HG03159 (cell line): ENCODE results near the gene SPEG.

Experiments used
- ATAC-seq: cut with Tn5 transposase; IDR thresholded peaks from one replicate; pipeline ENCODE4 v1.9.1; 2021; ENCODE audit warnings: mild to moderate bottlenecking, moderate library complexity; ENCODE audit not compliant: unreplicated experiment

Gene SPEG

DNA sequence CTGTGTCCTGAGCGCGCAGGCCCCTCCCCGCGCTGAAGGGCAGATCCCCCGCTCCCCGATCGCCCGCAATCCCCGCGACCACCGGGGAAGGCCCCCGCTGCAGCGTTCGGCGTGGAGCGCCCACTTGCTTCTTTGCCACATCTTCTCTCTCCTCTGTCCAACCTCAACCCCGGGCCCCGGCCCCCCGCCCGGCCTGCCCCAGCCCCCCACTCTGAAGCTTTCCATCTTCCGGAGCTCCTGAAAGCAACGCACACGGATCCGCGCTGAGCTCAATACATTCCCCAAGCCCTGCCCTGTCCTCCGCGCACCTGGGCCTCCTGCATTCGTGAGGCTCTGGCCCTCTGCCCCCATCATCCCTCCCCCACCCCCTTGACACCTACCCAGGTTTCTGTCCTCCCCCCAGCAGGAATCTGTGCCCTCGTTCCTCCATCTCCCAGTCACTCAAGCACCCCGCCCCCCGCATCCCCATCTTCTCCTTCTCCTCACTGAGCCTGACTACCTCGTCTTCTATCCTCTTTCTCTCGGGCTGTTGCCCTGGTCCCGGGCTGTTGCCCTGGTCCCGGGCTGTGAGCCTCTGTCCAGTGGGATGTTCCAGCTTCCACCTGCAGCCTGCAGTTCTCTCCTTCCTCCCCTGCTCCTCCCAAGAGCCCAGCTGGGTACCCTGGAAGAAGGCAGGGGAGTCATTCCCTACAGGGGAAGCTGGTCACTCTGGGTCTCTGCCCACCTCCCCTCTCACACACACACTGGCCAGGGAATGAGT is 7.8 kb downstream of the SPEG start:
- ATAC-seq, result no peak

DNA sequence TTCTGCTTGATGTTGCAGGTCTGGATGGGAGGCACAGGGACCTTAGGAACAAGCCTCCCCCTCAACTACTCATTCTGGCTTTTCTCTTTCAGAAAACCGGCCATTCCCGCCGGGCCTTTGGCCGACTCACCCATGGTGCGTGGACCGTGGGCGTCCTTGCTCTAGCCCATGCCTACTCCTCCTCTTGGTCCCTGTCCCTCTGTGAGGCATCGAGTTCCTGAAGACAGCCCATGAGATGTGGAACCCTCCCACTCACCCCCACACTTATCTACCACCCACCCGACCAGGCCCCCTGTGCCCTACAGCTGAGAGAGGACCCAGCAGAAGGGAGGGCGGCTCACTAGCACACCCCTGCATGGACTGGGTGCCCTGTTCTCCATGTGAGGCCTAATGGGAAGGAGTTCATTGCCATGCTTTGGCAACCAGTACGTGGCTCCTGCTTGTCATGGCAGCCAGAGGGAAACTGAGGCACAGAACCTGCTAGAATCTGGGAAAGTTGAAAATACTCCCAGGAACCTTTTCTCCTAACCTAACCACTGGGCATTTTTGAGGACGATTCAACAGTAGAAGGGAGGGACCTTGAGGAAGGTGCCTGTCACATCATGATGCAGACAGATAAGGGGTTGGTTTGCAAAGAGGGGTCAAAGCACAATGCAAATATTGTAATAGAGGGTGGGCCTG is 8.5 kb downstream of the SPEG start:
- ATAC-seq, result no peak

DNA sequence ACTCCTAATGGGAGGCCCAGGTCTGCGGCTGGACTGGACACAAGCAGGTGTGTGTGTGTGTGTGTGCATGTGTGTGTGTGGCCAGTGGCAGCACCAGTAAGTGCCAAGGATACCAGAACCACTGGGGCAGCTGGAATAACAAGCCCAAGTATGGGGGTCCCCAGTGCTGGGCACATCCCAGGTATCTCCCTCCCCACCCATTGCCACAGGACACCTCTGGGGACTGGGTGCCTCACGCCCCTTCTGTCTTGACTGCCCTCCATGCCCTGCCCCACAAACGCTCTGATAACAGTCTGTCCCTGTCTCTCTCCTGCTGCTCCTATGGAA is 9.0 kb downstream of the SPEG start:
- no peak for ATAC-seq

DNA sequence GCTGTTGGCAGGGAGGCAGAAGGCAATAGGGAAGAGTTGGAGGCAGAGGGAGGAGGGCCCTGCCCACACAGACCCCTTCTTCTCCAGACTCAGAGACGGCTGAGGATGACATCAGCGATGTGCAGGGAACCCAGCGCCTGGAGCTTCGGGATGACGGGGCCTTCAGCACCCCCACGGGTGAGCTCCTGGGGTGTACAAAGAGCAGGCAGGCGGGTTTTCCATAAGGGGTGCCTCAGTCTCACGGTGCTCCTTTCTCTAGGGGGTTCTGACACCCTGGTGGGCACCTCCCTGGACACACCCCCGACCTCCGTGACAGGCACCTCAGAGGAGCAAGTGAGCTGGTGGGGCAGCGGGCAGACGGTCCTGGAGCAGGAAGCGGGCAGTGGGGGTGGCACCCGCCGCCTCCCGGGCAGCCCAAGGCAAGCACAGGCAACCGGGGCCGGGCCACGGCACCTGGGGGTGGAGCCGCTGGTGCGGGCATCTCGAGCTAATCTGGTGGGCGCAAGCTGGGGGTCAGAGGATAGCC is 10.0 kb downstream of the SPEG start:
- ATAC-seq, result no peak

DNA sequence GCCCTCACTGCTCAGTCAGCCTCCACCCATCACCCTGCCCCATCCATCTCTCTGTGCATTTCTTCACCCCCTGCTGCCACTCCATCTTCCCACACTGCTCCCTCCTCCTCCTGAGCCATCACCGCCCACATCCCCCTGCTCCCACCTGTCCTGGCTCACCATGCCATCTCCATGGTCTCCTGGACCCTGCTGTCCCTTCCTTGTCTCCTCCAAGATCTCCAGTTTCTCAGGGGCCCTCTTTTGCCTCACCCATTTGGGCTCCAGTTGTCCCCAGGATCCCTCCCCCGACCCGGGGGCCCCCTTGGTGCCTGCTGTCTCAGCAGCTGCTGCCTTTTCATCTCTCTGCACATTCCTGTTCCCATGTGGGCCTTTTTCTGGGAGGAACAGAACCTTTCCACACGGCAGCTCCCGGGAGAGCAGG is 10.6 kb downstream of the SPEG start:
- ATAC-seq, result no peak

DNA sequence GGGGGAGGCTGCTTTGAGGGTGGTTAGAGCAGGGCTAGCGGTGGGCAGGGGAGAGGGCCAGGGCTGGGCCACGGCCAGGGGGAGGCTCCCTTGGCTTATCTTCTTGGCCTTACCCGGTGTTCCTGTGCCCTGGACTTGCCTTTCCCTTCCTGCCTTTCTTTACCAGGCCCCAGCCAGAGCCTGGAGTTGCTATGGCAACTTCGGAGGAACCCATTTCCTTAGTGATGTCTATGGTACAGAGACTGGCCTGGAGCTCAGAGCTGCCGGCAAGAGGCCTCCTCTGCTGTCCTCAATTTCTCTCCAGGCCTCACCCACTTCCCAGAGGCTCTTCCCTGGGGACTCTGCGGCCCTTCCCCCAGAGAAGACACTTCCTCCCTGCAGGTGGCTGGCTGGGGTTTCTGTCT is 11.5 kb downstream of the SPEG start:
- no peak for ATAC-seq

DNA sequence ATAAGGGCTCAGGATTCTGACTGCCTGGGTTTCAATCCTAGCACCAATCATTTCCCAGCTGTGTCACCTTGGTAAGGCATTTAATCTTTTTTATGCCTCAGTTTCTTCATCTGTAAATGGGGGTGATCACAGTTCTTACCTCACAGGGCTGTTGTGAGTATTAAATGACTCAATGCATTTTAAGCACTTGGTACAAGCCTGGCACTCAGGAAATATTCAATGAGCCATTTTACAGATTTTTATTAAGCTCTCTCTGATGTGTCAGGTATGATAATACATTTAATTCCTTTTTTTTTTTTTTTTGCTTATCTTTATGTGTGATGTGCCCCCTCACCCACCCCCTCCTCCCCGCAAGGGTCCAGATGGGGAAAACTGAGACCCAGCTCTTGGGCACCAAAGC is 12.0 kb downstream of the SPEG start:
- ATAC-seq, result no peak

DNA sequence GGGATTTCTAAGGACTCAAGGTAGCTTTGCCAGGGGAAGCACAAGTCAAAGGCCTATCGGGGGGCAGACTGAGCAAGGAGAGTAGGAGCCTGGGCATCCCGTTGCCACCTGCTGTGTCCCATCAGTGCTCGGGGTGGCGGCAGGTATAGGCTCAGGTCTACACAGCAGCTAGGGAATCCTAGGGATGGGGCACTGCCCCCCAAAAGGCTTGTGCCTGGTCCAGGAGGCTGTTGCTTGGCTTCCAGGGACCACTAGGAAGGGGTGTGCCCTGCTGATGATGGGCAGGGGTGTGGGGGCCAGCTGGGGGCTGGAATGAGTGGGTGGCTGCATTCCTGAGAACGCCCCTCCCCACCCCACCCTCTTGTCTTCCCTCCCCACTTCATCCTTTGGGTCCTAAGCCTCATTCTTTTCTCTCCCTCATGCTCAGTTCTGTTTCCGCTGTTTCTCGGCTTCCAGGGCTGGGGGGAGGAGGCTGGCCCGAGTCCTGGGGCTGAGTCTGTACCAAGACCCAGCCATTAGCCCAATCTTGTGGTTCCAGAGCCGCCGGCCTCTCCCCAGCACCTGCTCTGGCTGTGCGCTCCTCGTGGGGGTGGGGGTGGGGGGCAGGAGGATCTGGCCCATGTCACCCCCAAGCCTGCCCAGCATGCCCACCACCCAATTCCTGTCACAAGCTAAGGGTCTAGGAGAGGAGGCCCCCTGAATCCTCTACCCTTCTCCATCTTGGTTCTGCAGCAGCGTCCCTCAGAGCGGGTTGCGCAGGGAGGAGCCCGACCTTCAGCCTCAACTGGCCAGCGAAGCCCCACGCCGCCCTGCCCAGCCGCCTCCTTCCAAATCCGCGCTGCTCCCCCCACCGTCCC is 12.8 kb downstream of the SPEG start:
- no peak for ATAC-seq

DNA sequence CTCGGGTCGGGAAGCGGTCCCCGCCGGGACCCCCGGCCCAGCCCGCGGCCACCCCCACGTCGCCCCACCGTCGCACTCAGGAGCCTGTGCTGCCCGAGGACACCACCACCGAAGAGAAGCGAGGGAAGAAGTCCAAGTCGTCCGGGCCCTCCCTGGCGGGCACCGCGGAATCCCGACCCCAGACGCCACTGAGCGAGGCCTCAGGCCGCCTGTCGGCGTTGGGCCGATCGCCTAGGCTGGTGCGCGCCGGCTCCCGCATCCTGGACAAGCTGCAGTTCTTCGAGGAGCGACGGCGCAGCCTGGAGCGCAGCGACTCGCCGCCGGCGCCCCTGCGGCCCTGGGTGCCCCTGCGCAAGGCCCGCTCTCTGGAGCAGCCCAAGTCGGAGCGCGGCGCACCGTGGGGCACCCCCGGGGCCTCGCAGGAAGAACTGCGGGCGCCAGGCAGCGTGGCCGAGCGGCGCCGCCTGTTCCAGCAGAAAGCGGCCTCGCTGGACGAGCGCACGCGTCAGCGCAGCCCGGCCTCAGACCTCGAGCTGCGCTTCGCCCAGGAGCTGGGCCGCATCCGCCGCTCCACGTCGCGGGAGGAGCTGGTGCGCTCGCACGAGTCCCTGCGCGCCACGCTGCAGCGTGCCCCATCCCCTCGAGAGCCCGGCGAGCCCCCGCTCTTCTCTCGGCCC is 13.6 kb downstream of the SPEG start:
- ATAC-seq, result no peak

DNA sequence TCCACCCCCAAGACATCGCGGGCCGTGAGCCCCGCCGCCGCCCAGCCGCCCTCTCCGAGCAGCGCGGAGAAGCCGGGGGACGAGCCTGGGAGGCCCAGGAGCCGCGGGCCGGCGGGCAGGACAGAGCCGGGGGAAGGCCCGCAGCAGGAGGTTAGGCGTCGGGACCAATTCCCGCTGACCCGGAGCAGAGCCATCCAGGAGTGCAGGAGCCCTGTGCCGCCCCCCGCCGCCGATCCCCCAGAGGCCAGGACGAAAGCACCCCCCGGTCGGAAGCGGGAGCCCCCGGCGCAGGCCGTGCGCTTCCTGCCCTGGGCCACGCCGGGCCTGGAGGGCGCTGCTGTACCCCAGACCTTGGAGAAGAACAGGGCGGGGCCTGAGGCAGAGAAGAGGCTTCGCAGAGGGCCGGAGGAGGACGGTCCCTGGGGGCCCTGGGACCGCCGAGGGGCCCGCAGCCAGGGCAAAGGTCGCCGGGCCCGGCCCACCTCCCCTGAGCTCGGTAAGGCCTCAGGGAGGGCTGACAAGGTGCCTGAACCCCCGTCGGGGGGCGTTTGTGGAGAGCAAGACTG is 14.2 kb downstream of the SPEG start:
- no peak for ATAC-seq

DNA sequence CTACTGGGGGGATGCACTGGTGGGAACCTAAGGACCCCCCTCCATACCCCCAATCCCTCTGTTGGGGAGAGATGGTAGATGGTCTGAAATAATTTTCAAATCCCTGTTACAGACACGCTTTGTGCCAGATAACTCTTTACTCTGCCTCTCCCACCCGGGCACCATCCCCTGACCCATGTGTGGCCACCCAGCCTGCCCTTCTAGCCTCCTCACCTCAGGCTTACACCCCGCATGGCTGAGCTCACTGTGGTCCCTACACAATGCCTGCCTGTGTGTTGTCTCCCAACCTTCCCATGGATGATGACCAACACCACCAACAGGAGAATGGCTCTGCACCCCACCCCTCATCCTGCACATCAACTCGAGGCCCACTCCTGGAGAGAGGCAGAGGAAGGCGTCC is 15.0 kb downstream of the SPEG start:
- no peak for ATAC-seq

DNA sequence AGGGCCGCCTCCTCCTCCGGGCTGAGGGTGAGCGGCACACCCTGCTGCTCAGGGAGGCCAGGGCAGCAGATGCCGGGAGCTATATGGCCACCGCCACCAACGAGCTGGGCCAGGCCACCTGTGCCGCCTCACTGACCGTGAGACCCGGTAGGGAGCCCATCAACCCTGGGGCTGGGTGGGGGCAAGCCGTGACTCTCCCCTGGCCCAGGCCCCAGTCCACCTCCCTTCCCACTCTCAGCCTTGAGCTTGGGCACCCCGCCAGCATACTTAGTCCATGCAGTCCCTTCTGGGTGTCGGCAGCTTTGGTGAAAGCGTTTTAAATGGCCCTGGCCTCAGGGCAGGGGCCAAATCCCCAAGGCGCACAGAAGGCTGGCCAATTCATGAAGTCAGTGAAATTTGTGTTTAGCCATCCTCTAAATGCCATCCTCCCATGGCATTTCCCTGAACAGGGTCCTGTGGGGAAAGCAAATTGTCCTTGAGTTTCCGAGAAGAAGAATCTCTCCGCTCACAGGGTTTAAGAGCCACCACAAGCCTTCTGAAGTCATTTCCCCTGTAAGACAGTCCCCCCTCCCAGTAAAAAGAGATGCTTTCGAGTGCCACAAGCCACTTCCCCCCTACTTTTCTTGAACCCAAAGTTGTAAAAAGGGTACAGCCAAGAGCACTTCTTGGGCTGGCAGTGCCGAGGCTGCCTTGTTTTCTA is 17.2 kb downstream of the SPEG start:
- ATAC-seq, result no peak

DNA sequence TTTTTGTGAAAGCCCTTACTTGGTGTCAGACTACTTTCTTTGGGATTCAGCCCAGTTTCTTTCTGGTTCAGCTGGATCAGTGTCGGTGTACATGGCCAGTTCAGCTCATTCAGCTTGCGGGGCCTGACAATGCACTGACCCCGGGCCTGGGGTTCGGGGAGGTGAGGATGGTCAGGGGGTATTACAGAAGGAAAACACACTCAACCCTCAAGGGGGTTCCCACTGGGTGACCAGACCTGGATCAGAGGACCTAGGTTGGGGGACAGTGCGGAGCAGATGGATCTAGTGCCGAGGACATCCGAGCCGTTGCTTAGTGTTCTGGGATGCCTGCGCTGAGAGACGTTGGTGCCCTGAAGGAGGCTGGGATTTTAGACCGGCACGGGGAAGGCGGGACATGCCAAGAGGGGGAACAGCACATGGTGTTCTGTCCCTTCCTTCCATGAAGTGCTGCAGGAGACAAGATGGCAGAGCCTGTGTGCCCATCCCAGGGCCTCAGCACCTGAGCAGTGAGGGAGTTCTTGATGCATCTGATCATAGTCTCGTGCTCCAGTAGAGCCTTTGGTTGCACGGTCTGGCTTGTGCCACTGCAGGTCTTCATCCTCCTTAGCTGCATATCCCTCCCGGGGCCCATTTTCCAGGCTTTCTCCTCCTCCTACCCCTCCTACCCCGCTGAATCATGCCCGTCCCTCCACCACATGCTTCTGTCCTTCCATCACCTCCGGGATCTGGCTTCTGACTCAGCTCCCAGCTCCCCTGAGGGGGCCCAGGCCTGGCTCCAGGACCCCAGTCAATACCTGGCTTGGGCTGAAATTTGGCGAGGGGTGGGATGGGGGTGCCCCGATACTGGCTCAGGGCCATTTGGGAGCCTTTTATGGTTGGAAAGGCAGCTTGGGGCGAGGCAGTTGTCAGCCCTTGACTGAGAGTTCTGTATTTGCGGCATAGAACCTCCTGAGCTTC is 18.0 kb downstream of the SPEG start:
- no peak for ATAC-seq

DNA sequence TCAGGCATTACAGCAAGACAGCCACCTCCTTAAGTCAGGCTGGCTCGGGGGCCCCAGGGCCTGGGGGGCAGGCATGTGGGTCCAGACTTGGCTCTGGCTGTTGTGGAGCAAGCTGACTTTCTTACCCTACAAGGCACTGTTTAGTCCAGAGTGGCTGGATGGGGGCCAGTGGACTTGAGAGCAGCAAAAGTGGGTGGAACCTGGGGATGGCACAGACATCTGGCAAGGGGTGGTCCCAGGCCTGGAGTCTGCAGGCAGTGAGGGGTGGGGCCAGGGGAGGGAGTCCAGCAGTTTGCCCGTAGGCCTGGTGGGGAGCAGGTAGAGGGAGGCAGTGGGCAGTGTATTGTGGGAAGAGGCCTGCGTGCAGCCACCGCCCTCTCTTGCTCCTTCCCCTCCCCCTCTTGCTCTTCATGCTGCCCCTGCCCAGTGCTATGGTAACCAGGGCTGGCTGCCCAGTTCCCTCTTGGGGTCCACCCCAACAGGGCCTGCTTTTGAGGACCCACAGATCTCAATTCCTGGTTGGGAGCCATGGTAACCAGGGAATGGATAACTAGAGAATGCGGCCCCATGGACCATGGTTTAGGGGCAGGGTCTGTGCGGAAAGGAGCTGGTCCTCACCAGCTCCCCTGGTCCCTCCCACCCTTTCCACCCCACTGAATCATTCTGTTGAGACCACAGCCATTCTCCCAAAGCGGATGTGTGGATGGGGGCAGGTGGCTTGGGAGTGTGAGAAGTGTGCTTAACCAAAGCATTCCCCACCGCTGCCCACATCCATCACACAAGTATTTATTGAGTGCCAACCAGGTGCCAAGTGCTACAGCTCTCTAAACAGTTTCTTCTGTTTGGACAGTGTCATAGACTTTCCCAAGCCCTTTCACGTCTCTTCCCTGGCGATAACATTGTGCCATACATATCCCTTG is 19.3 kb downstream of the SPEG start:
- ATAC-seq, result no peak

DNA sequence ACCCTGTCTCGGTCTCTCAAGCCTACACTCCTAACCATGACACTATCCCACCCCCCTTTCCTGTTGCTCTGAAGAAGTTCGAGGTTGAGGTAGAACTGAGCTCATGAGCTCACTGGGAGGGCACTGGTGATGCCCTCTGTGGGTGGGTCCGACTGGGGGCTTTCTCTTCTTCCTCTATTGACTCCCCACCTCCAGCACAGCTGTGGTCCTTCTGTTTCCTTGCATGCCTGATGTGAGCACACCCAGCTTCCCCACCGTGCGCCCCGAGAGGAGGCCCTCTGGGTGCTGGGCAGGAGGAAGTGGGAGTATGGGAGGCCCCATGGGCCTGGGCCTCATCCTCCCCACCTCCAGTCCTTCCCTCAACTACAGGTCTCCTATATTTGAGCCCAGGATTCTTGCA is 20.9 kb downstream of the SPEG start:
- ATAC-seq, result no peak

DNA sequence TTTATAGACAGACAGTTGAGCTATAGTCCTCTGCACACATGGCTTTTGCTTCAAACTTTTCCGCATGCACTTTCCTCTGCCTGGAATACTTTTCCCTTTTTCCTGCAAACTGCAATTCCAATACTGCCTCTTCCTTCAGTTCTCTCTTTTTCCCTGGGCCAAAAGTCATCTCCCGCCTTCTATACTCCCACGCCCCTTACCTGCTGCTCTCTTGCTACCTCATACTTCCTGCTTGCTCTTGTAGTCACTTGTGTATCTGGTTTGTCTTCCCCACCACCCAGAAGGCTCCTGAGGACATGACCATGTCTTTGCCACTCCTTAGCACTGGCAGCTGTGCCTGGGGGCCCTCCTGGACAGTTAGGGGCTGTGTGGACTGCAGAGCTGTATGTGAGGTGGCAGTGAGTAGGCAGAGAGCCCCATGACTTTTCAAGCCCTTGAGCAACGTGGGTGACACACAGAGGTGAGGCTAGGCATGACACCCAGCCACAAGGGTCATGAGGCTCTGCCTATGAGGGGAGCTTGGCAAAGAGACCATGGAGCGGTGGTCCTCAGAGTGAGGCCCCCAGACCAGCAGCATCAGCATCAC is 23.2 kb downstream of the SPEG start:
- ATAC-seq, result no peak

DNA sequence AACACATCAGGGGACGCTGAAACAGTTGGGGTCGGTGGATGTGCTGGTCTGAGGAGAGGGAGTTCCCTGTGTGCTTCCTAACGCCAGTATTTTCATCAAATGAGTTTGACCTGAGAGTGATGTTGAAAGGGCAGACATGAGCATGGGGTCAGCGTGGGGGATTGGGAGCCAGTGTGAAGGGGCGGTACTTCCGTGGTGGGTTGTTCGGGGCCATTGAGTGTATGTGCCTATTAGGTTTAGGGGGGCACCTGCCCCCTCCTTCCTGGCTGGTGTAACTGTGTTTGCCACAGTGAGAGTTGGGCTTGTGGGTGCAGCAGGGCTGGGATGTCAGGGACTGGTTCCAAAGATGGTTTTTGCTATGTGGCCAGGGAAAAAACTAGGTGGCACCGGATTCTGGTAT is 24.4 kb downstream of the SPEG start:
- no peak for ATAC-seq
